ENCODE data around the gene TTC7B.

The TTC7B gene

DNA sequence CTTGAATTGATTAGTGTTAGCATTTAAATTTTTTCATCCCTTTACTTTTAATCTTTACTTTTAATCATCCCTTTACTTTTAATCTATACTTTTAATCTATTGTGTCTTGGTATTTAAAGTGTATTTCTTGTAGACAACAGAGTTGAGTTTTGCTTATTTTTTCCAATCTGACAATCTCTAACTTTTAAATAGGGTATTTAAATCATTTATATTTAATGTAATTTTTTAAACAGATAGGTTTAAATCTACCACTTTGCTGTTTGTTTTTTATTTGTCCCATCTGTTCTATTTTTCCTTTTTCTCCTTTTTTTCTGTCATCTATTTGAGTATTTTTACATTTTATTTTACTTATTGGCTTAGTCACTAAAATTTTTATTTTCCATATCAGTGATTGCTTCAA lies 68.3 kb downstream of the TTC7B start:
- no peak for DNase-seq (ENCODE audit: low read depth, low spot score)
- Histone ChIP-seq H3K36me3 (ENCODE audit: insufficient read depth, insufficient read length, low read length) (peaks cover 6% of the 10 kb centered on the region), H3K27me3 (ENCODE audit: insufficient read depth, insufficient read length) (no peaks in the 10 kb centered on the region), H3K4me3 (ENCODE audit: insufficient read length, low read depth) (no peak overlapping the region), H3K9ac (ENCODE audit: insufficient read length, low read depth) (no peak overlapping the region), H3K4me1 (ENCODE audit: insufficient read depth, insufficient read length) (no peaks in the 10 kb centered on the region), H3K9me3 (ENCODE audit: insufficient read depth, low read length) (no peaks in the 10 kb centered on the region)
- TF ChIP-seq SUZ12 (IDR thresholded peaks at IDR 0.05; ENCODE audit: extremely low read depth, insufficient read depth, insufficient read length): no peak
- TF ChIP-seq ZNF274 (IDR thresholded peaks at IDR 0.05; ENCODE audit: low read depth, low read length): no peak
- TF ChIP-seq YY1 (IDR thresholded peaks at IDR 0.05; ENCODE audit: insufficient read depth, insufficient read length): no peak

DNA sequence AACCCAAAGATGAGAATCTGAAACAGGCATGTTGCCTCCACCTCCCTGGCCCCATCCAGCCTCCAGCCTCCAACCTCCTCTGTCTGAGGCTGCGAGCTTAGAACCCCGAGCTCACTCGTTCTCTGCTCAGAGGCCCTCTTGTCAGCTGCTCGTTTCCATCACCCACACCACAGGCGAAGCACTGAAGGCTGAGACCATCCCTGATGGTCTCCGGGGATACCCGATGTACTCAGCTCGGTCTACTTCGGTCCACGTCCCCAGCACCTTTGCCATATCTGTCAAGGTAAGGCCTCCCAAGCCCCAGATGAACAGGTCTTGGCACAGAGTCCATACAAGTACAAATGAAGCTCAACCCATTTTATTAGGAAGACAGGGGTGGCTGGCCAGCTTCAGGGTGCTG lies 72.4 kb downstream of the TTC7B start:
- Histone ChIP-seq H3K9me3 (ENCODE audit: insufficient read depth, low read length) (no peaks in the 10 kb centered on the region), H3K9ac (ENCODE audit: insufficient read length, low read depth) (no peak overlapping the region), H3K27me3 (ENCODE audit: insufficient read depth, insufficient read length) (no peaks in the 10 kb centered on the region), H3K36me3 (ENCODE audit: insufficient read depth, insufficient read length, low read length) (peaks cover 8% of the 10 kb centered on the region), H3K4me3 (ENCODE audit: insufficient read length, low read depth) (no peak overlapping the region), H3K4me1 (ENCODE audit: insufficient read depth, insufficient read length) (no peaks in the 10 kb centered on the region)
- TF ChIP-seq SUZ12 (IDR thresholded peaks at IDR 0.05; ENCODE audit: extremely low read depth, insufficient read depth, insufficient read length): no peak
- TF ChIP-seq YY1 (IDR thresholded peaks at IDR 0.05; ENCODE audit: insufficient read depth, insufficient read length): no peak
- DNase-seq (ENCODE audit: low read depth, low spot score): no peak

DNA sequence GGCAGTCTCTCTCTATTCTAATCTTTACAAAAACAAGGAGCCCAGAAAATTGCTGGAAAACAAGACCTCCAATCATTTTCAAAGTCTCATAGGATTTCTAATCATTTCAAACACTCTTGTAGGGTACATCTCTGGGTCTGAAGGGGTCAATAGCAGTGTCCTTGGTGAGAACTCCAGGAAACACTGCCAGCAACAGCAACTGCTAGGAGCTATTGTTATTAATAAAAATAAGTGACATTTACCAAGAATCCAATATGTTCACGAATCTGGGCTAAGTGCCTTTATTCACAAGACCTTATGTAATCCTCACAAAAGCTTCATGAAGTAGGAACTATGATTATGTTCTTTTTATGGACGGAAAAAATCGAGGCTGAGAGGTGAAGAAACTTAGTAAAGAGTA lies 72.8 kb downstream of the TTC7B start:
- Histone ChIP-seq H3K9me3 (ENCODE audit: insufficient read depth, low read length) (no peaks in the 10 kb centered on the region), H3K27me3 (ENCODE audit: insufficient read depth, insufficient read length) (no peaks in the 10 kb centered on the region), H3K36me3 (ENCODE audit: insufficient read depth, insufficient read length, low read length) (peaks cover 8% of the 10 kb centered on the region), H3K4me1 (ENCODE audit: insufficient read depth, insufficient read length) (no peaks in the 10 kb centered on the region), H3K4me3 (ENCODE audit: insufficient read length, low read depth) (no peak overlapping the region), H3K9ac (ENCODE audit: insufficient read length, low read depth) (no peak overlapping the region)
- TF ChIP-seq SUZ12 (IDR thresholded peaks at IDR 0.05; ENCODE audit: extremely low read depth, insufficient read depth, insufficient read length) (no peak), YY1 (IDR thresholded peaks at IDR 0.05; ENCODE audit: insufficient read depth, insufficient read length) (no peak), ZNF274 (IDR thresholded peaks at IDR 0.05; ENCODE audit: low read depth, low read length) (no peak)
- no peak for DNase-seq (ENCODE audit: low read depth, low spot score)

DNA sequence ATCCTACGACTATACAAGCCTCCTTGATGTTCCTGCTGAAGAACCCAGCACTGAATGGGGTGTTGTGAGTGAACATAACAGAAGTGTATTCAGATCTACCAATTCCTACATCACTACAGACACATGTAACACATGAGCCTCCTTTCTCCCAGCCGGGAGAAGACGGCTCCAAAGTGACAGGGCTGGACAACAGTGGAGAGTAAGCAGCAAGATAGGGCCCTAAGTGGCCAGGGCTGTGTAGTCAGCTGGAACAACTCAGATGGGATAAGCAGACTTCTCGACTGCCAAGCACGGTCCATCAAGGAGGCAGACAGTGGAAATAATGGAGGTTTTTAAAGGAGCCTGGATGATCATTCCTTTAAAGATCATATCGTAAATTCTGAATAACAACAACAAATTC lies 73.5 kb downstream of the TTC7B start:
- H3K36me3 ChIP-seq (ENCODE audit: insufficient read depth, insufficient read length, low read length): peaks cover 8% of the 10 kb centered on the region
- H3K9ac ChIP-seq (ENCODE audit: insufficient read length, low read depth): no peak overlapping the region
- TF ChIP-seq YY1 (IDR thresholded peaks at IDR 0.05; ENCODE audit: insufficient read depth, insufficient read length) (no peak), ZNF274 (IDR thresholded peaks at IDR 0.05; ENCODE audit: low read depth, low read length) (no peak), SUZ12 (IDR thresholded peaks at IDR 0.05; ENCODE audit: extremely low read depth, insufficient read depth, insufficient read length) (no peak)

DNA sequence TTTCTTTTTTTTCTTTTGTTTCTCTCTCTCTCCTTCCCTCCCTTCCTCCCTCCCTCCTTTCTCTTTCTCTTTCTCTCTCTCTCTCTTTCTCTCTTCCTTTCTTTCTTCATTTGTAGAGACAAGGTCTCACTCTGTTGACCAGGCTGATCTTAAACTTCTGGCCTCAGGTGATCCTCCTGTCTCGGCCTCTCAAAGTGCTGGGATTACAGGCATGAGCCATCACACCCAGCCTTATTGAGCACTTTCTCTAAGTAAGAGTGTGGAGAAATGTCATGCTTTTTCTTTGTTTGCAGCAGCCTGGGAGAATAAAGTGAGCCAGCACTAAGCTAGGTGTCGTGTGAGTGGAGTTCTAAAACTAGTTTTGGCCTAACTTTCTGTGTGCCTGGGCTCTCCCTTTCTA lies 74.0 kb downstream of the TTC7B start:
- H3K9ac ChIP-seq (ENCODE audit: insufficient read length, low read depth): no peak overlapping the region
- H3K4me3 ChIP-seq (ENCODE audit: insufficient read length, low read depth): no peak overlapping the region
- no peak for DNase-seq (ENCODE audit: low read depth, low spot score)
- peaks cover 8% of the 10 kb centered on the region for H3K36me3 ChIP-seq (ENCODE audit: insufficient read depth, insufficient read length, low read length)
- H3K9me3 ChIP-seq (ENCODE audit: insufficient read depth, low read length): no peaks in the 10 kb centered on the region
- H3K27me3 ChIP-seq (ENCODE audit: insufficient read depth, insufficient read length): no peaks in the 10 kb centered on the region
- H3K4me1 ChIP-seq (ENCODE audit: insufficient read depth, insufficient read length): no peaks in the 10 kb centered on the region
- no peak for TF ChIP-seq ZNF274 (IDR thresholded peaks at IDR 0.05; ENCODE audit: low read depth, low read length)
- no peak for TF ChIP-seq SUZ12 (IDR thresholded peaks at IDR 0.05; ENCODE audit: extremely low read depth, insufficient read depth, insufficient read length)
- no peak for TF ChIP-seq YY1 (IDR thresholded peaks at IDR 0.05; ENCODE audit: insufficient read depth, insufficient read length)

More for the DNA sequence above, 73.5 kb downstream of the TTC7B start:
- Histone ChIP-seq H3K9me3 (ENCODE audit: insufficient read depth, low read length) (no peaks in the 10 kb centered on the region), H3K27me3 (ENCODE audit: insufficient read depth, insufficient read length) (no peaks in the 10 kb centered on the region), H3K4me1 (ENCODE audit: insufficient read depth, insufficient read length) (no peaks in the 10 kb centered on the region), H3K4me3 (ENCODE audit: insufficient read length, low read depth) (no peak overlapping the region)
- no peak for DNase-seq (ENCODE audit: low read depth, low spot score)

DNA sequence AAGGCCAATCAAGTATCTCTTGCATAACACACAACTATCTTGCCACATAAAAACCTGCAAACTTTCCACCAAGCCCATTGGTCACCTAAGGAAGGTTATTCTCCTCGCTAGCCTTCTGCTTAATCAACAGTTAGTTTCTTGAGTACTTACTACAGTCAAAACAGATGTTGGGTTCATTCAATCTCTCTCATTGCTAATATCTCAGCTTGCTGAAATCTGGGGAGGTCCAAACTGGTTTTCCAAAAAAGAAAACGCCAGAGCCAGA lies 74.6 kb downstream of the TTC7B start:
- H3K9ac ChIP-seq (ENCODE audit: insufficient read length, low read depth): no peak overlapping the region
- H3K4me3 ChIP-seq (ENCODE audit: insufficient read length, low read depth): no peak overlapping the region
- H3K9me3 ChIP-seq (ENCODE audit: insufficient read depth, low read length): no peaks in the 10 kb centered on the region
- H3K36me3 ChIP-seq (ENCODE audit: insufficient read depth, insufficient read length, low read length): peaks cover 8% of the 10 kb centered on the region
- no peak for TF ChIP-seq ZNF274 (IDR thresholded peaks at IDR 0.05; ENCODE audit: low read depth, low read length)
- no peak for TF ChIP-seq SUZ12 (IDR thresholded peaks at IDR 0.05; ENCODE audit: extremely low read depth, insufficient read depth, insufficient read length)
- TF ChIP-seq YY1 (IDR thresholded peaks at IDR 0.05; ENCODE audit: insufficient read depth, insufficient read length): no peak
- no peaks in the 10 kb centered on the region for H3K27me3 ChIP-seq (ENCODE audit: insufficient read depth, insufficient read length)
- no peak for DNase-seq (ENCODE audit: low read depth, low spot score)
- no peaks in the 10 kb centered on the region for H3K4me1 ChIP-seq (ENCODE audit: insufficient read depth, insufficient read length)

DNA sequence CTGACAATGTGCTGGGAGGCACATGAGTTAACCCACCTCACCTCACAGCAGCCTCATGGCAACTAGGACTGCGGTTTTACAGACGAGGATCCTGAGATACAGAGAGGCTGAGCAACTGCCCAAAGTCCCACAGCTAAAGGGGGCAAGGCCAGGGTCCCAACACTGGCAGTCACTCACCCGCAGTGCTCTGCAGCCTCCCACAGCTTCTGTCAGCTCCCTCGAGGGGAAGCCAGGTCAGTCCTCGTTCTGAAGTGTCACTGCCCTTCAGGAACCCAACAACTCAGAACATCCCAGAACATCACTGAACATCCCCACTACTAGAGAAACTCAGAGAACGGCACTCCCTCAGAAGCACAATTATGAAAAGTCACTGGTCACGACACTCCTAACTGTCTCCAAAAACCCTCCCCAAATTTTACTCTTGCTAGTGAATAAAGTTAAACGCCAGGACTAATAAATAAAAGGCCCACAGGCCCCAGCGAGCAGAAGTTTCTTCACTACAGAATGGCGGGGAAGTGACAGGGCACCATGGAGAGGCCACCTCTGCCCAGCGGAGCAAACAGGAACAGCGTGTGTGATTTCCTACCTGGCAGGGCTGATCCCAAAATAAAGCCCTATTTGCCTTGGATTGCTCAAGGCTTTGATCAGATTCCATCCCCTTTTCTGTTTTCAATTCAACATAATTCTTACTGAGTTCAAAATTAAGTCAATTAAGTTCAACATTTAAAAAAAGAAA lies 75.1 kb downstream of the TTC7B start:
- no peak overlapping the region for H3K9ac ChIP-seq (ENCODE audit: insufficient read length, low read depth)
- H3K4me3 ChIP-seq (ENCODE audit: insufficient read length, low read depth): no peak overlapping the region
- peaks cover 8% of the 10 kb centered on the region for H3K36me3 ChIP-seq (ENCODE audit: insufficient read depth, insufficient read length, low read length)
- no peak for TF ChIP-seq YY1 (IDR thresholded peaks at IDR 0.05; ENCODE audit: insufficient read depth, insufficient read length)
- TF ChIP-seq ZNF274 (IDR thresholded peaks at IDR 0.05; ENCODE audit: low read depth, low read length): no peak
- no peak for TF ChIP-seq SUZ12 (IDR thresholded peaks at IDR 0.05; ENCODE audit: extremely low read depth, insufficient read depth, insufficient read length)
- H3K27me3 ChIP-seq (ENCODE audit: insufficient read depth, insufficient read length): no peaks in the 10 kb centered on the region
- H3K4me1 ChIP-seq (ENCODE audit: insufficient read depth, insufficient read length): no peaks in the 10 kb centered on the region
- DNase-seq (ENCODE audit: low read depth, low spot score): no peak
- H3K9me3 ChIP-seq (ENCODE audit: insufficient read depth, low read length): no peaks in the 10 kb centered on the region

Measured in NT2/D1 (cell line).